Naive thymus-derived CD4-positive, alpha-beta T cell (primary cell): ENCODE results near the gene VPS13D. TPM values are rescaled to one million over a fixed set of nuclear protein-coding genes. Genes with fewer than 3 reads are reported as not detected.

Experiments
- ATAC-seq: fragments of 150-1000 bp; cut with Tn5 transposase; 2 replicates; pipeline ENCODE4 v1.10.0; 2021; ENCODE audit warnings: mild to moderate bottlenecking, moderate library complexity
- CTCF ChIA-PET: fragments of 350-600 bp; sonication (Branson Sonifier 250); formaldehyde crosslinking; loops from one replicate; lab custom pipeline; 2021; ENCODE audit warnings: antibody characterized with exemption; lab: Charles Lee
- POLR2A ChIA-PET: fragments of 350-600 bp; sonication (Branson Sonifier 250); formaldehyde crosslinking; loops from one replicate; lab custom pipeline; 2021; ENCODE audit warnings: antibody characterized with exemption, inconsistent platforms; lab: Charles Lee
- DNase-seq, 9 donors: peaks; one replicate each; pipeline versions ENCODE4 v3.0.0 to v3.0.0-alpha.2; 2020 to 2022; ENCODE audit warnings: mixed read lengths in 1 of 9
- H3K27ac ChIP-seq: one replicate; pipeline ENCODE4 v1.7.0; 2013; ENCODE audit warnings: mild to moderate bottlenecking, low read depth, low read length, moderate library complexity
- H3K27me3 ChIP-seq, 2 donors: one replicate each; pipeline ENCODE4 v1.7.0; 2013; ENCODE audit warnings: low read length in 2 of 2, mild to moderate bottlenecking in 2 of 2, moderate library complexity in 2 of 2; ENCODE audit not compliant: control insufficient read depth in 2 of 2, insufficient read depth in 2 of 2
- H3K36me3 ChIP-seq, 3 experiments: 1 replicate in 2 of 3; 2 replicates in 1 of 3; pipeline ENCODE4 v1.7.0; 2013; ENCODE audit warnings: low read length in 3 of 3, mild to moderate bottlenecking in 3 of 3, moderate library complexity in 1 of 3; ENCODE audit not compliant: insufficient read depth in 3 of 3, control insufficient read depth in 2 of 3
- H3K4me1 ChIP-seq, 2 donors: one replicate each; pipeline ENCODE4 v1.7.0; 2013; ENCODE audit warnings: low read length in 2 of 2, mild to moderate bottlenecking in 2 of 2, moderate library complexity in 1 of 2; ENCODE audit not compliant: control insufficient read depth in 2 of 2, insufficient read depth in 2 of 2
- H3K4me3 ChIP-seq: 2 replicates; pipeline ENCODE4 v1.7.0; 2013; ENCODE audit warnings: mild to moderate bottlenecking, low read length
- H3K9me3 ChIP-seq, 3 experiments: 1 replicate in 2 of 3; 2 replicates in 1 of 3; pipeline ENCODE4 v1.7.0; 2013; ENCODE audit warnings: low read length in 3 of 3; ENCODE audit not compliant: control insufficient read depth in 2 of 3
- H3K27ac Mint-ChIP-seq, 9 donors: one replicate each; pipeline ENCODE4 v1.8.0; 2020 to 2022; ENCODE audit warnings: mixed read lengths in 9 of 9, mild to moderate bottlenecking in 8 of 9, moderate library complexity in 5 of 9, inconsistent platforms in 2 of 9
- H3K27me3 Mint-ChIP-seq, 5 donors: one replicate each; pipeline ENCODE4 v1.8.0; 2021 to 2022; ENCODE audit warnings: mixed read lengths in 5 of 5, mild to moderate bottlenecking in 1 of 5
- H3K36me3 Mint-ChIP-seq, 5 donors: one replicate each; pipeline ENCODE4 v1.8.0; 2020 to 2022; ENCODE audit warnings: mixed read lengths in 5 of 5, mild to moderate bottlenecking in 3 of 5, inconsistent platforms in 1 of 5
- H3K4me1 Mint-ChIP-seq, 7 donors: one replicate each; pipeline ENCODE4 v1.8.0; 2020 to 2022; ENCODE audit warnings: mixed read lengths in 7 of 7, mild to moderate bottlenecking in 3 of 7, inconsistent platforms in 1 of 7
- H3K4me3 Mint-ChIP-seq, 10 donors: one replicate each; pipeline ENCODE4 v1.8.0; 2020 to 2022; ENCODE audit warnings: mild to moderate bottlenecking in 10 of 10, mixed read lengths in 10 of 10, moderate library complexity in 6 of 10, inconsistent platforms in 2 of 10
- H3K9me3 Mint-ChIP-seq, 11 donors: one replicate each; pipeline ENCODE4 v1.8.0; 2020 to 2022; ENCODE audit warnings: mixed read lengths in 11 of 11, mild to moderate bottlenecking in 4 of 11, inconsistent platforms in 1 of 11, moderate library complexity in 1 of 11
- intact Hi-C, 2 donors: fragments of 100-400 bp; cut with micrococcal nuclease; formaldehyde crosslinking; loops; one replicate each; pipeline ENCODE4 v1.15.1; 2023
- polyA plus RNA-seq, 2 donors: library from polyadenylated mRNA; unstranded; fragments of 300-500 nt; fragmentation: Illumina TruSeq; gene quantifications; one replicate each; pipeline ENCODE4 v1.2.3, GENCODE V29; 2021
- total RNA-seq, 6 experiments: library from RNA in 5 of 6; stranded (reverse) in 5 of 6; gene quantifications; 1 replicate in 5 of 6; 2 replicates in 1 of 6; pipeline ENCODE4 v1.2.3 and lab custom pipeline; 2021 to 2026

VPS13D gene
- total and polyA plus RNA-seq, 7 experiments from 2014 or later: 6.5 to 94.4 (median 73.2) TPM

GRCh38 chr1:12358499-12358898 is 128.7 kb downstream of the VPS13D start:
- Mint-ChIP-seq H3K36me3 (peaks cover 18 to 75% (median 47%) of the 10 kb centered on the region in 5 donors), H3K4me1 (peaks cover 0 to 19% (median 6%) of the 10 kb centered on the region in 7 donors), H3K4me3 (no peak overlapping the region), H3K27ac (peak overlapping the region in 4 of 9 donors; percentile 6 to 60 (median 39)), H3K27me3 (no peaks in the 10 kb centered on the region), H3K9me3 (no peaks in the 10 kb centered on the region)
- intact Hi-C loops: no loop called here
- CTCF ChIA-PET: no interaction called here
- Histone ChIP-seq H3K27me3 (no peaks in the 10 kb centered on the region), H3K36me3 (peaks cover 20 to 57% (median 29%) of the 10 kb centered on the region in 3 experiments), H3K9me3 (no peaks in the 10 kb centered on the region), H3K4me1 (no peaks in the 10 kb centered on the region), H3K4me3 (no peak overlapping the region), H3K27ac (no peak overlapping the region)
- no peak for DNase-seq
- POLR2A ChIA-PET: no interaction called here
- ATAC-seq: no peak

- H3K9me3 ChIP-seq: no peaks in the 10 kb centered on the region
- DNase-seq: no peak
- Mint-ChIP-seq H3K27me3 (no peaks in the 10 kb centered on the region), H3K36me3 (peaks cover 21 to 73% (median 53%) of the 10 kb centered on the region in 5 donors), H3K9me3 (no peaks in the 10 kb centered on the region), H3K27ac (peak overlapping the region in 7 of 9 donors; percentile 1 to 51 (median 6)), H3K4me3 (peak overlapping the region in 2 of 10 donors; percentile 26 to 33), H3K4me1 (peaks cover 0 to 19% (median 6%) of the 10 kb centered on the region in 7 donors)
- ATAC-seq: no peak
- H3K27ac ChIP-seq: no peak overlapping the region
- peaks cover 20 to 58% (median 22%) of the 10 kb centered on the region in 3 experiments for H3K36me3 ChIP-seq
- H3K4me1 ChIP-seq: no peaks in the 10 kb centered on the region
- intact Hi-C loops: no loop called here
- H3K4me3 ChIP-seq: no peak overlapping the region
- ChIA-PET POLR2A (interaction anchor here (0.8 kb wide), 1 partner anchor 23 kb away, joined by 3 read pairs; no protein-coding TSS in a partner anchor), CTCF (no interaction called here)
- H3K27me3 ChIP-seq: no peaks in the 10 kb centered on the region
Observed at GRCh38 chr1:12359359-12360133, 129.7 kb downstream of the VPS13D start.

GRCh38 chr1:12368646-12369045 is 138.8 kb downstream of the VPS13D start:
- Histone ChIP-seq H3K4me1 (no peaks in the 10 kb centered on the region), H3K9me3 (no peaks in the 10 kb centered on the region), H3K27me3 (no peaks in the 10 kb centered on the region), H3K27ac (no peak overlapping the region), H3K36me3 (peaks cover 0 to 25% (median under 1%) of the 10 kb centered on the region in 3 experiments), H3K4me3 (no peak overlapping the region)
- ChIA-PET CTCF (no interaction called here), POLR2A (no interaction called here)
- ATAC-seq (no peak), DNase-seq (no peak)
- no peaks in the 10 kb centered on the region for H3K27me3 Mint-ChIP-seq
- peak overlapping the region in 2 of 9 donors; percentile 13 to 25 for H3K27ac Mint-ChIP-seq
- peaks cover 8 to 62% (median 34%) of the 10 kb centered on the region in 5 donors for H3K36me3 Mint-ChIP-seq
- H3K9me3 Mint-ChIP-seq: no peaks in the 10 kb centered on the region
- no peak overlapping the region for H3K4me3 Mint-ChIP-seq
- intact Hi-C loops: loop anchor here in 1 of 2 donors (2.0 kb wide), 1 partner anchor 16 kb away; no protein-coding TSS in a partner anchor
- peaks cover 0 to 4% (median 0%) of the 10 kb centered on the region in 7 donors for H3K4me1 Mint-ChIP-seq

- ATAC-seq: no peak
- Mint-ChIP-seq H3K9me3 (no peaks in the 10 kb centered on the region), H3K4me3 (no peak overlapping the region), H3K27ac (no peak overlapping the region), H3K4me1 (peaks cover 0 to 4% (median 0%) of the 10 kb centered on the region in 7 donors), H3K36me3 (peaks cover 11 to 61% (median 34%) of the 10 kb centered on the region in 5 donors), H3K27me3 (no peaks in the 10 kb centered on the region)
- POLR2A ChIA-PET: no interaction called here
- intact Hi-C loops: loop anchor here in 1 of 2 donors (2.0 kb wide), 1 partner anchor 16 kb away; no protein-coding TSS in a partner anchor
- CTCF ChIA-PET: no interaction called here
- no peaks in the 10 kb centered on the region for H3K9me3 ChIP-seq
- no peak for DNase-seq
- H3K4me3 ChIP-seq: no peak overlapping the region
- no peak overlapping the region for H3K27ac ChIP-seq
- no peaks in the 10 kb centered on the region for H3K27me3 ChIP-seq
- peaks cover 0 to 26% (median 6%) of the 10 kb centered on the region in 3 experiments for H3K36me3 ChIP-seq
- H3K4me1 ChIP-seq: no peaks in the 10 kb centered on the region
Observed at GRCh38 chr1:12369258-12369657, 139.4 kb downstream of the VPS13D start.

- Histone ChIP-seq H3K27ac (no peak overlapping the region), H3K36me3 (peaks cover 0 to 29% (median 6%) of the 10 kb centered on the region in 3 experiments), H3K4me3 (no peak overlapping the region), H3K9me3 (no peaks in the 10 kb centered on the region), H3K27me3 (no peaks in the 10 kb centered on the region), H3K4me1 (no peaks in the 10 kb centered on the region)
- H3K9me3 Mint-ChIP-seq: no peaks in the 10 kb centered on the region
- POLR2A ChIA-PET: no interaction called here
- intact Hi-C loops: no loop called here
- H3K36me3 Mint-ChIP-seq: peaks cover 10 to 58% (median 30%) of the 10 kb centered on the region in 5 donors
- no peak for ATAC-seq
- CTCF ChIA-PET: no interaction called here
- no peak overlapping the region for H3K4me3 Mint-ChIP-seq
- no peak for DNase-seq
- peaks cover 0 to 4% (median 0%) of the 10 kb centered on the region in 7 donors for H3K4me1 Mint-ChIP-seq
- H3K27ac Mint-ChIP-seq: peak overlapping the region in 3 of 9 donors; percentile 38 to 50 (median 44)
- no peaks in the 10 kb centered on the region for H3K27me3 Mint-ChIP-seq
Observed at GRCh38 chr1:12370333-12370975, 140.6 kb downstream of the VPS13D start.

GRCh38 chr1:12371053-12371452 is 141.2 kb downstream of the VPS13D start:
- Mint-ChIP-seq H3K9me3 (no peaks in the 10 kb centered on the region), H3K36me3 (peaks cover 11 to 63% (median 33%) of the 10 kb centered on the region in 5 donors), H3K27ac (peak overlapping the region in 2 of 9 donors; percentile 44 to 50), H3K4me3 (no peak overlapping the region), H3K27me3 (no peaks in the 10 kb centered on the region), H3K4me1 (peaks cover 0 to 6% (median 0%) of the 10 kb centered on the region in 7 donors)
- DNase-seq (no peak), ATAC-seq (no peak)
- Histone ChIP-seq H3K4me1 (no peaks in the 10 kb centered on the region), H3K27ac (no peak overlapping the region), H3K27me3 (no peaks in the 10 kb centered on the region), H3K4me3 (no peak overlapping the region), H3K36me3 (peaks cover 0 to 33% (median 6%) of the 10 kb centered on the region in 3 experiments), H3K9me3 (no peaks in the 10 kb centered on the region)
- intact Hi-C loops: no loop called here
- CTCF ChIA-PET: no interaction called here
- POLR2A ChIA-PET: no interaction called here
